ENCODE measurements around the gene TMC1.
A peak's percentile ranks its signal among the peaks of the same experiment; 100 is the strongest.
"Not testable (repeated sequence)": the region's sequence is repeated elsewhere in the genome, so short reads cannot be mapped to it uniquely, and the experiment has no call there.

Gene TMC1

GRCh38 chr9:72506615-72507014 is 14.8 kb upstream of the TMC1 start:
- Histone ChIP-seq H3K14ac (ENCODE audit: low read length) (no peak overlapping the region), H4K91ac (ENCODE audit: low read depth, low read length) (no peak overlapping the region), H2BK5ac (ENCODE audit: low read depth, low read length, poor library complexity) (no peak overlapping the region), H2AK5ac (ENCODE audit: low read length) (no peak overlapping the region), H3K27ac (ENCODE audit: low read depth, low read length) (no peak overlapping the region), H2AFZ (ENCODE audit: insufficient read depth, low read length, poor library complexity) (no peak overlapping the region), H2BK12ac (ENCODE audit: low read length) (no peak overlapping the region), H2BK120ac (ENCODE audit: insufficient read depth, low read length, poor library complexity) (no peak overlapping the region), H3K23ac (ENCODE audit: low read length) (no peak overlapping the region), H4K8ac (ENCODE audit: low read depth, low read length) (no peak overlapping the region), H4K12ac (ENCODE audit: low read depth, low read length) (no peak overlapping the region), H3K27me3 (ENCODE audit: insufficient read depth, low read length) (no peaks in the 10 kb centered on the region), H3K4me1 (ENCODE audit: control insufficient read depth in 1 of 2, insufficient read depth in 2 of 2, low read length in 2 of 2) (no peaks in the 10 kb centered on the region), H3K4me2 (ENCODE audit: low read length) (no peak overlapping the region), H3K79me1 (ENCODE audit: low read length) (no peaks in the 10 kb centered on the region), H3K4me3 (ENCODE audit: low read depth, low read length) (no peak overlapping the region), H3K4ac (ENCODE audit: low read depth, low read length) (no peak overlapping the region), H3K18ac (ENCODE audit: low read length) (no peak overlapping the region), H3K79me2 (ENCODE audit: control insufficient read depth, insufficient read depth, low read length, poor library complexity) (no peaks in the 10 kb centered on the region), H3K9me3 (ENCODE audit: insufficient read depth, low read depth, low read length) (no peaks in the 10 kb centered on the region), H3K36me3 (ENCODE audit: control insufficient read depth in 1 of 2, insufficient read depth in 2 of 2, low read length in 2 of 2) (no peaks in the 10 kb centered on the region), H3K9ac (ENCODE audit: low read length) (no peak overlapping the region)
- no peak for DNase-seq
- WGBS (ENCODE audit: extremely low coverage, insufficient coverage, insufficient read length) = no CpG with 5 or more reads among the region's 3 CpGs

- Histone ChIP-seq H2BK12ac (ENCODE audit: low read length) (no peak overlapping the region), H3K4me3 (ENCODE audit: low read depth, low read length) (no peak overlapping the region), H3K9me3 (ENCODE audit: insufficient read depth, low read depth, low read length) (no peaks in the 10 kb centered on the region), H2BK5ac (ENCODE audit: low read depth, low read length, poor library complexity) (no peak overlapping the region), H3K4me2 (ENCODE audit: low read length) (no peak overlapping the region), H2BK120ac (ENCODE audit: insufficient read depth, low read length, poor library complexity) (no peak overlapping the region), H2AFZ (ENCODE audit: insufficient read depth, low read length, poor library complexity) (no peak overlapping the region), H4K91ac (ENCODE audit: low read depth, low read length) (no peak overlapping the region), H3K79me1 (ENCODE audit: low read length) (no peaks in the 10 kb centered on the region), H3K4me1 (ENCODE audit: control insufficient read depth in 1 of 2, insufficient read depth in 2 of 2, low read length in 2 of 2) (no peaks in the 10 kb centered on the region), H2AK5ac (ENCODE audit: low read length) (no peak overlapping the region), H4K8ac (ENCODE audit: low read depth, low read length) (no peak overlapping the region), H3K23ac (ENCODE audit: low read length) (no peak overlapping the region), H3K9ac (ENCODE audit: low read length) (no peak overlapping the region), H3K79me2 (ENCODE audit: control insufficient read depth, insufficient read depth, low read length, poor library complexity) (no peaks in the 10 kb centered on the region), H4K12ac (ENCODE audit: low read depth, low read length) (no peak overlapping the region), H3K27me3 (ENCODE audit: insufficient read depth, low read length) (no peaks in the 10 kb centered on the region), H3K14ac (ENCODE audit: low read length) (no peak overlapping the region), H3K18ac (ENCODE audit: low read length) (no peak overlapping the region), H3K27ac (ENCODE audit: low read depth, low read length) (no peak overlapping the region), H3K36me3 (ENCODE audit: control insufficient read depth in 1 of 2, insufficient read depth in 2 of 2, low read length in 2 of 2) (no peaks in the 10 kb centered on the region), H3K4ac (ENCODE audit: low read depth, low read length) (no peak overlapping the region)
- no CpG with 5 or more reads among the region's 1 CpG for WGBS (ENCODE audit: extremely low coverage, insufficient coverage, insufficient read length)
- peak; percentile 81 to 98 for DNase-seq
Measured at GRCh38 chr9:72509053-72509452, 12.4 kb upstream of the TMC1 start.

GRCh38 chr9:72509635-72510034 is 11.8 kb upstream of the TMC1 start:
- H3K79me2 ChIP-seq (ENCODE audit: control insufficient read depth, insufficient read depth, low read length, poor library complexity) = no peaks in the 10 kb centered on the region
- no peak overlapping the region for H2AFZ ChIP-seq (ENCODE audit: insufficient read depth, low read length, poor library complexity)
- H3K4me1 ChIP-seq (ENCODE audit: control insufficient read depth in 1 of 2, insufficient read depth in 2 of 2, low read length in 2 of 2) = no peaks in the 10 kb centered on the region
- WGBS (ENCODE audit: extremely low coverage, insufficient coverage, insufficient read length) = no CpG with 5 or more reads among the region's 1 CpG
- no peak overlapping the region for H4K8ac ChIP-seq (ENCODE audit: low read depth, low read length)
- no peak overlapping the region for H3K18ac ChIP-seq (ENCODE audit: low read length)
- no peak overlapping the region for H2BK12ac ChIP-seq (ENCODE audit: low read length)
- no peak overlapping the region for H2BK120ac ChIP-seq (ENCODE audit: insufficient read depth, low read length, poor library complexity)
- H3K27me3 ChIP-seq (ENCODE audit: insufficient read depth, low read length) = no peaks in the 10 kb centered on the region
- no peak overlapping the region for H3K9ac ChIP-seq (ENCODE audit: low read length)
- no peak overlapping the region for H4K12ac ChIP-seq (ENCODE audit: low read depth, low read length)
- H3K14ac ChIP-seq (ENCODE audit: low read length) = no peak overlapping the region
- no peak overlapping the region for H4K91ac ChIP-seq (ENCODE audit: low read depth, low read length)
- H3K4ac ChIP-seq (ENCODE audit: low read depth, low read length) = no peak overlapping the region
- no peak overlapping the region for H2BK5ac ChIP-seq (ENCODE audit: low read depth, low read length, poor library complexity)
- no peaks in the 10 kb centered on the region for H3K9me3 ChIP-seq (ENCODE audit: insufficient read depth, low read depth, low read length)
- H3K4me3 ChIP-seq (ENCODE audit: low read depth, low read length) = no peak overlapping the region
- H3K27ac ChIP-seq (ENCODE audit: low read depth, low read length) = no peak overlapping the region
- no peaks in the 10 kb centered on the region for H3K79me1 ChIP-seq (ENCODE audit: low read length)
- H3K23ac ChIP-seq (ENCODE audit: low read length) = no peak overlapping the region
- no peak overlapping the region for H2AK5ac ChIP-seq (ENCODE audit: low read length)
- H3K36me3 ChIP-seq (ENCODE audit: control insufficient read depth in 1 of 2, insufficient read depth in 2 of 2, low read length in 2 of 2) = no peaks in the 10 kb centered on the region
- DNase-seq = peak in 1 of 2 donors; percentile 71
- no peak overlapping the region for H3K4me2 ChIP-seq (ENCODE audit: low read length)

- not testable (repeated sequence) for H3K9ac ChIP-seq (ENCODE audit: low read length); H3K4ac ChIP-seq (ENCODE audit: low read depth, low read length); H3K79me2 ChIP-seq (ENCODE audit: control insufficient read depth, insufficient read depth, low read length, poor library complexity); H2AFZ ChIP-seq (ENCODE audit: insufficient read depth, low read length, poor library complexity); H3K79me1 ChIP-seq (ENCODE audit: low read length); H3K18ac ChIP-seq (ENCODE audit: low read length); H4K12ac ChIP-seq (ENCODE audit: low read depth, low read length); H3K4me1 ChIP-seq (ENCODE audit: control insufficient read depth in 1 of 2, insufficient read depth in 2 of 2, low read length in 2 of 2); H3K9me3 ChIP-seq (ENCODE audit: insufficient read depth, low read depth, low read length); H3K4me3 ChIP-seq (ENCODE audit: low read depth, low read length); H3K4me2 ChIP-seq (ENCODE audit: low read length); H3K23ac ChIP-seq (ENCODE audit: low read length); H3K27me3 ChIP-seq (ENCODE audit: insufficient read depth, low read length); H3K27ac ChIP-seq (ENCODE audit: low read depth, low read length); H2BK120ac ChIP-seq (ENCODE audit: insufficient read depth, low read length, poor library complexity); H3K14ac ChIP-seq (ENCODE audit: low read length); H3K36me3 ChIP-seq (ENCODE audit: control insufficient read depth in 1 of 2, insufficient read depth in 2 of 2, low read length in 2 of 2); H2BK5ac ChIP-seq (ENCODE audit: low read depth, low read length, poor library complexity); H4K8ac ChIP-seq (ENCODE audit: low read depth, low read length)
- peak overlapping the region; percentile 47 for H4K91ac ChIP-seq (ENCODE audit: low read depth, low read length)
- peak overlapping the region; percentile 58 for H2BK12ac ChIP-seq (ENCODE audit: low read length)
- H2AK5ac ChIP-seq (ENCODE audit: low read length) = peak overlapping the region; percentile 54
- peak; percentile 38 to 65 for DNase-seq
- no CpG with 5 or more reads among the region's 9 CpGs for WGBS (ENCODE audit: extremely low coverage, insufficient coverage, insufficient read length)
Measured at GRCh38 chr9:72521011-72521410, 397 bp upstream of the TMC1 start.

Data from trophoblast cell (in vitro differentiated cells and primary cell).